ENCODE results near the gene ZNF207.

Gene ZNF207

GRCh38 chr17:32303781-32304288, 46.1 kb upstream of the ZNF207 start:
- no peaks in the 10 kb centered on the region for H3K27me3 ChIP-seq (ENCODE audit: low read length)
- no peak overlapping the region for H3K9ac ChIP-seq (ENCODE audit: low read length)
- no peak overlapping the region for H3K4me2 ChIP-seq (ENCODE audit: low read depth, low read length, poor library complexity, severe bottlenecking)
- H3K36me3 ChIP-seq (ENCODE audit: low read length), result no peaks in the 10 kb centered on the region
- no peak for TF ChIP-seq EZH2phosphoT487 (conservative IDR thresholded peaks at IDR 0.05; ENCODE audit: low read length)
- TF ChIP-seq CTCF (IDR thresholded peaks at IDR 0.05; ENCODE audit: insufficient read depth, low read length, poor library complexity, severe bottlenecking), result no peak
- no peak overlapping the region for H3K27ac ChIP-seq (ENCODE audit: low read depth, low read length)
- H3K79me2 ChIP-seq (ENCODE audit: insufficient read depth, low read length), result no peaks in the 10 kb centered on the region
- H2AFZ ChIP-seq (ENCODE audit: low read depth, low read length, severe bottlenecking), result no peak overlapping the region
- no peaks in the 10 kb centered on the region for H3K9me3 ChIP-seq (ENCODE audit: insufficient read depth, low read length)
- no peaks in the 10 kb centered on the region for H3F3A ChIP-seq (ENCODE audit: insufficient read depth)
- no peaks in the 10 kb centered on the region for H3K9me2 ChIP-seq (replicated peaks; ENCODE audit: insufficient read depth, low read length)
- no peaks in the 10 kb centered on the region for H4K20me1 ChIP-seq (ENCODE audit: low read depth, low read length)
- H3K4me3 ChIP-seq (ENCODE audit: insufficient read depth, low read length, poor library complexity, severe bottlenecking), result no peak overlapping the region

- Histone ChIP-seq H3F3A (ENCODE audit: insufficient read depth) (no peaks in the 10 kb centered on the region), H3K27me3 (ENCODE audit: low read length) (no peaks in the 10 kb centered on the region), H3K9ac (ENCODE audit: low read length) (no peak overlapping the region), H4K20me1 (ENCODE audit: low read depth, low read length) (no peaks in the 10 kb centered on the region), H3K4me3 (ENCODE audit: insufficient read depth, low read length, poor library complexity, severe bottlenecking) (no peak overlapping the region), H3K79me2 (ENCODE audit: insufficient read depth, low read length) (no peaks in the 10 kb centered on the region), H3K9me3 (ENCODE audit: insufficient read depth, low read length) (no peaks in the 10 kb centered on the region), H3K36me3 (ENCODE audit: low read length) (no peaks in the 10 kb centered on the region), H2AFZ (ENCODE audit: low read depth, low read length, severe bottlenecking) (no peak overlapping the region), H3K9me2 (replicated peaks; ENCODE audit: insufficient read depth, low read length) (no peaks in the 10 kb centered on the region), H3K4me2 (ENCODE audit: low read depth, low read length, poor library complexity, severe bottlenecking) (no peak overlapping the region), H3K27ac (ENCODE audit: low read depth, low read length) (no peak overlapping the region)
- TF ChIP-seq CTCF (IDR thresholded peaks at IDR 0.05; ENCODE audit: insufficient read depth, low read length, poor library complexity, severe bottlenecking) (no peak), EZH2phosphoT487 (conservative IDR thresholded peaks at IDR 0.05; ENCODE audit: low read length) (no peak)
These were observed 44.9 kb upstream of the ZNF207 start for GRCh38 chr17:32305049-32305448.

- Histone ChIP-seq H2AFZ (ENCODE audit: low read depth, low read length, severe bottlenecking) (no peak overlapping the region), H3K9me2 (replicated peaks; ENCODE audit: insufficient read depth, low read length) (no peaks in the 10 kb centered on the region), H3K4me3 (ENCODE audit: insufficient read depth, low read length, poor library complexity, severe bottlenecking) (no peak overlapping the region), H3K27me3 (ENCODE audit: low read length) (no peaks in the 10 kb centered on the region), H4K20me1 (ENCODE audit: low read depth, low read length) (no peaks in the 10 kb centered on the region), H3K79me2 (ENCODE audit: insufficient read depth, low read length) (no peaks in the 10 kb centered on the region), H3K36me3 (ENCODE audit: low read length) (no peaks in the 10 kb centered on the region), H3K9ac (ENCODE audit: low read length) (no peak overlapping the region), H3K4me2 (ENCODE audit: low read depth, low read length, poor library complexity, severe bottlenecking) (no peak overlapping the region), H3F3A (ENCODE audit: insufficient read depth) (peaks cover 4% of the 10 kb centered on the region; the same call in 1 of the 2 replicates), H3K27ac (ENCODE audit: low read depth, low read length) (no peak overlapping the region), H3K9me3 (ENCODE audit: insufficient read depth, low read length) (no peaks in the 10 kb centered on the region)
- TF ChIP-seq CTCF (IDR thresholded peaks at IDR 0.05; ENCODE audit: insufficient read depth, low read length, poor library complexity, severe bottlenecking), result no peak
- TF ChIP-seq EZH2phosphoT487 (conservative IDR thresholded peaks at IDR 0.05; ENCODE audit: low read length), result no peak
These were observed 42.3 kb upstream of the ZNF207 start for GRCh38 chr17:32307658-32308057.

Data from SU-DHL-6 (cell line).